Right atrium auricular region (tissue), 2 donors: ENCODE data around the gene TBC1D21. TPM values are rescaled to one million over a fixed set of nuclear protein-coding genes. Genes with fewer than 3 reads are reported as not detected.

ENCODE experiments used
- DNase-seq: peaks from one replicate; pipeline ENCODE4 v3.0.0-alpha.2; 2019; ENCODE audit warnings: low spot score
- H3K27ac ChIP-seq, 2 donors: fragments of 200-600 bp; sonication (generic); 1 replicate in 1 of 2; 2 replicates in 1 of 2; pipeline ENCODE4 v1.5.1; 2016 to 2019
- H3K27me3 ChIP-seq, 2 donors: fragments of 200-600 bp; sonication (generic); one replicate each; pipeline versions ENCODE4 v1.5.1 to v1.6.0; 2017 to 2019
- H3K36me3 ChIP-seq: fragments of 200-600 bp; sonication (generic); one replicate; pipeline ENCODE4 v1.5.1; 2016
- H3K4me1 ChIP-seq, 2 donors: fragments of 200-600 bp; sonication (generic); one replicate each; pipeline versions ENCODE4 v1.5.1 to v1.6.0; 2017 to 2019
- H3K4me3 ChIP-seq, 2 donors: fragments of 200-600 bp; sonication (generic); 1 replicate in 1 of 2; 2 replicates in 1 of 2; pipeline ENCODE4 v1.5.1; 2017 to 2019; ENCODE audit warnings: mild to moderate bottlenecking in 1 of 2, moderate library complexity in 1 of 2
- H3K9me3 ChIP-seq, 2 donors: fragments of 200-600 bp; sonication (generic); one replicate each; pipeline ENCODE4 v1.5.1; 2019
- CTCF ChIP-seq, 2 donors: fragments of 200-600 bp; sonication (generic); IDR thresholded peaks; one replicate each; pipeline ENCODE4 v1.5.1; 2019; ENCODE audit warnings: antibody characterized with exemption in 2 of 2
- total RNA-seq, 2 donors: library from RNA; depleted of rRNA; stranded (reverse); fragments of >200 nt; gene quantifications; one replicate each; pipeline ENCODE4 v1.1.0, GENCODE V29; 2016

TBC1D21 gene
- total RNA-seq, 2 donors from 2014 or later: not detected

- H3K4me3 ChIP-seq: no peak overlapping the region
- H3K27ac ChIP-seq: no peak overlapping the region
- TF ChIP-seq CTCF (IDR thresholded peaks at IDR 0.05): no peak
- H3K36me3 ChIP-seq: no peaks in the 10 kb centered on the region
- no peaks in the 10 kb centered on the region for H3K27me3 ChIP-seq
- H3K4me1 ChIP-seq: no peaks in the 10 kb centered on the region
- no peaks in the 10 kb centered on the region for H3K9me3 ChIP-seq
- no peak for DNase-seq
These were observed 14.1 kb downstream of the TBC1D21 start for GRCh38 chr15:73887481-73887880.

- DNase-seq: no peak
- Histone ChIP-seq H3K27ac (no peak overlapping the region), H3K36me3 (no peaks in the 10 kb centered on the region), H3K9me3 (no peaks in the 10 kb centered on the region), H3K27me3 (no peaks in the 10 kb centered on the region), H3K4me1 (no peaks in the 10 kb centered on the region), H3K4me3 (no peak overlapping the region)
- no peak for TF ChIP-seq CTCF (IDR thresholded peaks at IDR 0.05)
These were observed 15.1 kb downstream of the TBC1D21 start for GRCh38 chr15:73888224-73889041.

GRCh38 chr15:73889053-73889761, 15.8 kb downstream of the TBC1D21 start:
- Histone ChIP-seq H3K9me3 (no peaks in the 10 kb centered on the region), H3K4me3 (no peak overlapping the region), H3K27me3 (no peaks in the 10 kb centered on the region), H3K27ac (no peak overlapping the region), H3K36me3 (no peaks in the 10 kb centered on the region), H3K4me1 (no peaks in the 10 kb centered on the region)
- no peak for DNase-seq
- no peak for TF ChIP-seq CTCF (IDR thresholded peaks at IDR 0.05)

- no peak overlapping the region for H3K27ac ChIP-seq
- H3K9me3 ChIP-seq: no peaks in the 10 kb centered on the region
- H3K27me3 ChIP-seq: no peaks in the 10 kb centered on the region
- no peak overlapping the region for H3K4me3 ChIP-seq
- DNase-seq: no peak
- TF ChIP-seq CTCF (IDR thresholded peaks at IDR 0.05): no peak
- H3K36me3 ChIP-seq: no peaks in the 10 kb centered on the region
- no peaks in the 10 kb centered on the region for H3K4me1 ChIP-seq
These were observed 16.4 kb downstream of the TBC1D21 start for GRCh38 chr15:73889762-73890124.

GRCh38 chr15:73891328-73892315, 18.3 kb downstream of the TBC1D21 start:
- TF ChIP-seq CTCF (IDR thresholded peaks at IDR 0.05): no peak
- H3K36me3 ChIP-seq: no peaks in the 10 kb centered on the region
- H3K9me3 ChIP-seq: no peaks in the 10 kb centered on the region
- DNase-seq: no peak
- H3K4me1 ChIP-seq: no peaks in the 10 kb centered on the region
- H3K27ac ChIP-seq: no peak overlapping the region
- no peak overlapping the region for H3K4me3 ChIP-seq
- H3K27me3 ChIP-seq: no peaks in the 10 kb centered on the region
